GM10248 (cell line): ENCODE data around the gene FSTL5.

ENCODE experiments used
- CTCF ChIA-PET: fragments of 300-600 bp; sonication (Branson Sonifier 250); formaldehyde crosslinking; extraction: SDS; loops from one replicate; lab custom pipeline; 2021; ENCODE audit warnings: antibody characterized with exemption; lab: Yijun Ruan, JAX
- POLR2A ChIA-PET: fragments of 350-650 bp; sonication (Branson Sonifier 250); formaldehyde crosslinking; extraction: SDS; loops from one replicate; lab custom pipeline; 2020; ENCODE audit warnings: antibody characterized with exemption; lab: Yijun Ruan, JAX
- DNase-seq: peaks from one replicate; pipeline ENCODE4 v3.0.0; 2012; ENCODE audit errors: extremely low spot score
- TF ChIP-seq, protein P1 (sequence below): IDR thresholded peaks from 2 replicates; pipeline ENCODE4 v1.5.1; 2012; ENCODE audit warnings: mild to moderate bottlenecking, low read depth; ENCODE audit errors: extremely low read depth, missing control alignments, control extremely low read depth

FSTL5 gene

DNA sequence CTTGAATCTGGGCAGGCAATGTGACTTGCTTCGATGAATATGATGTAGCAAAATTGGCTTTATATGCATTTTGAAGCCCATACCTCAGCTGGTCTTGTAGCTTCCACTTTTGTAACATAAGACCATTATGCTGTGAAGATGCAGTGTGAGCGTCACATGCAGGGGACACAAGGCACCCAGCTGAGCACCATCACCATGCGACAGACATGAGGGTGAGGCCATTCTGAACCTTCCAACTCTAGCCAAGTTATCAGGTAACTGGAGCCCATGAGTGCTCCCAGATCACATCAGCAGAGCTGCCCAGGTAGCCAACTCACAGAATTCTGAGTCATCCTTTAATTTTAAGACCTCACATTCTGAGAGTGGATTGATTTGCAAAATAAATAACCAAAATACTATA is 705.9 kb downstream of the FSTL5 start:
- POLR2A ChIA-PET: no interaction called here
- CTCF ChIA-PET: interaction anchor here (1.0 kb wide), 1 partner anchor 34 kb away, joined by 3 read pairs; no protein-coding TSS in a partner anchor
- TF ChIP-seq, protein P1, sequence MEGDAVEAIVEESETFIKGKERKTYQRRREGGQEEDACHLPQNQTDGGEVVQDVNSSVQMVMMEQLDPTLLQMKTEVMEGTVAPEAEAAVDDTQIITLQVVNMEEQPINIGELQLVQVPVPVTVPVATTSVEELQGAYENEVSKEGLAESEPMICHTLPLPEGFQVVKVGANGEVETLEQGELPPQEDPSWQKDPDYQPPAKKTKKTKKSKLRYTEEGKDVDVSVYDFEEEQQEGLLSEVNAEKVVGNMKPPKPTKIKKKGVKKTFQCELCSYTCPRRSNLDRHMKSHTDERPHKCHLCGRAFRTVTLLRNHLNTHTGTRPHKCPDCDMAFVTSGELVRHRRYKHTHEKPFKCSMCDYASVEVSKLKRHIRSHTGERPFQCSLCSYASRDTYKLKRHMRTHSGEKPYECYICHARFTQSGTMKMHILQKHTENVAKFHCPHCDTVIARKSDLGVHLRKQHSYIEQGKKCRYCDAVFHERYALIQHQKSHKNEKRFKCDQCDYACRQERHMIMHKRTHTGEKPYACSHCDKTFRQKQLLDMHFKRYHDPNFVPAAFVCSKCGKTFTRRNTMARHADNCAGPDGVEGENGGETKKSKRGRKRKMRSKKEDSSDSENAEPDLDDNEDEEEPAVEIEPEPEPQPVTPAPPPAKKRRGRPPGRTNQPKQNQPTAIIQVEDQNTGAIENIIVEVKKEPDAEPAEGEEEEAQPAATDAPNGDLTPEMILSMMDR: no peak
- DNase-seq: no peak

DNA sequence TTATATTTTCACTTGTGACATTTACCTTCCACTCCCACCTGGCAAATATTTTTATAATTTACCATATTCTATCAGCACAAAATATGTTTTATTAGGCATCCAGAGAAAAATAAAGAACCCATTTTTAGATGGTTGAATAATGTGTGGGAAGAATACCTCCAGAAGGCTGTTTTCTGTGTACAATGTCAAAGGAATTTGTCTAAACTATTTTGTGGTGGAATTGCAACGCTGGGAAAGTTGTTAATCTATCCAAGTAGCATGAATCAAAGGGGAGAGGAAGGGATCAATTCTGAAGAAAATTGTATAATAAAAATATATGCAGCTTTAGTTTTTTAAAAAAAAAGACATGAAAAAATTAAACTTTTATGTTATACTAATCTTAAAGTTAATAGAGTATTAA is 706.5 kb downstream of the FSTL5 start:
- DNase-seq: no peak
- ChIA-PET CTCF (interaction anchor here (1.0 kb wide), 1 partner anchor 34 kb away, joined by 3 read pairs; no protein-coding TSS in a partner anchor), POLR2A (no interaction called here)
- TF ChIP-seq, protein P1: no peak

DNA sequence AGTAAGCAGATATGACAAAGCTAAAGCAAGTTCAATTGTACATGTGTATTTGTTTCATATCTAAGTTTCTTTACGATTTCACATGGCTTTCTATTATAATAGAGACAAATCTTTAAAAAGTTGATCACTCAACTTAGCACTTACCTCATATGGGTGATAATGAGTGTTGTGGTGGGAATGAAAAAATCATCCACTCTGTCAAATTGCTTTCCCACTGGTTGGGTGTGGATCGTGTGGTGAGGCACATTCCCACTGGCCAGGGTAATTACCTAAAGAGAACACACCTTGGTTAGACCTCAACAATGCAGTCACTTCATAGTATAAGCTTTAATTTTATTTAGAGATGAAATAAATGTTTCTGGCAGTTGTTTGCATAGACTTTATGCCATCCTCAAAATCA is 708.9 kb downstream of the FSTL5 start:
- ChIA-PET CTCF (no interaction called here), POLR2A (no interaction called here)
- TF ChIP-seq, protein P1: no peak
- DNase-seq: no peak

DNA sequence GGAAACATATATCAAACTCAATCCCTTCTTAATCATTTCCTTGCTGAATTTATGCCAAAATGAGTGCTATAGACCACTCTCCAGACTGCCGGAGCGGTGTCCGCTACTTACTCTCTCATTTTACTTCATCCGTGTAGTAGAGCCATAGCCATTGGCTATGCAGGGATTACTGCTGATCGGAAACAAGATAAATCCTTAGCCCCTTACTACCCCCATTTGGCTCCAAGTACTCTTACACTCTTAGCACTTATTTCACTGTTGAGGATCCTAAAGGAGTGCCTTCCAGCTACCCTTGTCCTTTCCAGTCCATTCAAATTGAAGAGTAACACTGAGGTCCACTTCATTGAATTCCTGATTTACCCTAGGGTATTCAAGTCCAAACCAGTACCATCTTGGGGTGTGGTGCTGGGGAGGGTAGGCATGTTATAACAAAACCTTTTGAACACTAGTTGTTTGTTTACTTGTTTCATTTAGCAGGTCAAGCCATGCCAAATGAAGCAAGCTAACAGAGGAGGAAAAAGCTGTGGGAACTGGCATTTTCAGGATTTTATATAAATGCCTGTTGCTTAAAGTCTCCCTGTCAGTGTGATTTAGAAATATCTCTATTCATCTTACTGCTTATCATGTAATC is 715.1 kb downstream of the FSTL5 start:
- TF ChIP-seq, protein P1: no peak
- DNase-seq: no peak
- CTCF ChIA-PET: no interaction called here
- POLR2A ChIA-PET: no interaction called here

DNA sequence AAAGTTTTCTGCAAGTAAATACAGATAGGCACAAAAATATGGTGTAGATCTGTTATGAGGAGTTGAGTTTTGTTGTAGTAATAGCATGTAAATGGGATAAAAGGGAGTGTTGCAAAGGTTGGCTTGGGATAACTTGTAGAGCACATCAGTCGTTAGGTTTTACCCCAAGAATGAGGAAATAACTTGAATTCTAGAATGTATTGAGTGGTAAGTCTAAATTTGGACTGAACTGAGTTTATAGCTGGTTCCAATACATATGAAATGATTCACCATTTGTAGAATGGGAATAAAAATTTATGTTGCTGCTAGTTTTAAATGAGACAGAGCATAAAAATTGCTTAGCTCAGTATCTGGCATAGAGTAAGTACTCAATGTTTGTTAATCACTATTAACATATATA is 719.2 kb downstream of the FSTL5 start:
- CTCF ChIA-PET: no interaction called here
- POLR2A ChIA-PET: no interaction called here
- no peak for DNase-seq
- TF ChIP-seq, protein P1: no peak

DNA sequence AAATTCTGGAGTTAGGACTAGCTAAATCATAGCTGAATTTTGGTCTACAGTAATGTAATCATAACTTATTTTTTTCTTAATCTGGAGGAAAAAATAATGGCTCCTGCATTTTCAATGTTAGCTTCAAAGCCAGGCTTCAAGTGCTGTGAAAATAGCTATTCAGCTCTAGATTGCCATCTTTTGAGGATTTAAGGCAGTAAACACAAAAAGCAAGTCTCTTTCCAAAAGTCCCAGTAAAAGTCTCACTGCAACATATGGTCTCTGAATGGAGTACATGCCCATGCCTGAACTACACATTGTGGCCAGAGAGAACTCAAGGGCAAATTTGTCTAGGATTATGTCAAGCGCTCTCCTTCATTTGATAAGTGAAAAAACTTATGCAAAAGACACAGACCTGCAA is 720.9 kb downstream of the FSTL5 start:
- DNase-seq: no peak
- CTCF ChIA-PET: interaction anchor here (1.3 to 1.5 kb wide), 3 partner anchors 12 to 26 kb away, joined by 3 to 5 read pairs (median 4); no protein-coding TSS in a partner anchor
- TF ChIP-seq, protein P1: no peak
- POLR2A ChIA-PET: no interaction called here
